Measurements from ENCODE around the gene MXI1.
"Not testable (repeated sequence)": the region's sequence is repeated elsewhere in the genome, so short reads cannot be mapped to it uniquely, and the experiment has no call there.

Gene MXI1

DNA sequence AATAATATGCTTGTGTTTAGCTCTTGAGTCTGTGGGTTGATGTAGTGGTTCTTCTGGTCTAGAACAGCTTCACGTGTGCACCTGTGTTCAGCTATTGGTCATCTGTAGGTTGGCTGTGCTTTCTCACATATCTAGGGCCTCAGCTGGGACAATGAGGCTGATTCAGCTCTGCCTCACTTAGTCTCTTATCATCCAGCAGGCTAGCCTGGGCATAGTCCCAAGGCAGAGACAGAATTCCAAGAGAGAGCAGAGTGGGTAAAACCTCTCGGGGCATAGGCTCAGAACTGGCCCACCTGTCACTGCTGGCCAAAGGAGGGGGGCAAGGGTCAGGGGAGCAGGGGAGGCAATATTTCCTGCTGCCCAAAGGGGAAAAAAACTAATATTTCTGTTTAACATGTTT is 32.0 kb upstream of the MXI1 start:
- H3K36me3 ChIP-seq = no peaks in the 10 kb centered on the region
- TF ChIP-seq, protein P1, sequence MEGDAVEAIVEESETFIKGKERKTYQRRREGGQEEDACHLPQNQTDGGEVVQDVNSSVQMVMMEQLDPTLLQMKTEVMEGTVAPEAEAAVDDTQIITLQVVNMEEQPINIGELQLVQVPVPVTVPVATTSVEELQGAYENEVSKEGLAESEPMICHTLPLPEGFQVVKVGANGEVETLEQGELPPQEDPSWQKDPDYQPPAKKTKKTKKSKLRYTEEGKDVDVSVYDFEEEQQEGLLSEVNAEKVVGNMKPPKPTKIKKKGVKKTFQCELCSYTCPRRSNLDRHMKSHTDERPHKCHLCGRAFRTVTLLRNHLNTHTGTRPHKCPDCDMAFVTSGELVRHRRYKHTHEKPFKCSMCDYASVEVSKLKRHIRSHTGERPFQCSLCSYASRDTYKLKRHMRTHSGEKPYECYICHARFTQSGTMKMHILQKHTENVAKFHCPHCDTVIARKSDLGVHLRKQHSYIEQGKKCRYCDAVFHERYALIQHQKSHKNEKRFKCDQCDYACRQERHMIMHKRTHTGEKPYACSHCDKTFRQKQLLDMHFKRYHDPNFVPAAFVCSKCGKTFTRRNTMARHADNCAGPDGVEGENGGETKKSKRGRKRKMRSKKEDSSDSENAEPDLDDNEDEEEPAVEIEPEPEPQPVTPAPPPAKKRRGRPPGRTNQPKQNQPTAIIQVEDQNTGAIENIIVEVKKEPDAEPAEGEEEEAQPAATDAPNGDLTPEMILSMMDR (IDR thresholded peaks at IDR 0.05; ENCODE audit: low read depth, low read length) = no peak
- H3K27me3 ChIP-seq (ENCODE audit: insufficient read depth, low read depth, severe bottlenecking) = no peaks in the 10 kb centered on the region
- H3K4me3 ChIP-seq (ENCODE audit: low read depth, low read length) = no peak overlapping the region
- no peak for DNase-seq
- no peak overlapping the region for H3K27ac ChIP-seq
- H3K9me3 ChIP-seq (ENCODE audit: severe bottlenecking) = no peaks in the 10 kb centered on the region

DNA sequence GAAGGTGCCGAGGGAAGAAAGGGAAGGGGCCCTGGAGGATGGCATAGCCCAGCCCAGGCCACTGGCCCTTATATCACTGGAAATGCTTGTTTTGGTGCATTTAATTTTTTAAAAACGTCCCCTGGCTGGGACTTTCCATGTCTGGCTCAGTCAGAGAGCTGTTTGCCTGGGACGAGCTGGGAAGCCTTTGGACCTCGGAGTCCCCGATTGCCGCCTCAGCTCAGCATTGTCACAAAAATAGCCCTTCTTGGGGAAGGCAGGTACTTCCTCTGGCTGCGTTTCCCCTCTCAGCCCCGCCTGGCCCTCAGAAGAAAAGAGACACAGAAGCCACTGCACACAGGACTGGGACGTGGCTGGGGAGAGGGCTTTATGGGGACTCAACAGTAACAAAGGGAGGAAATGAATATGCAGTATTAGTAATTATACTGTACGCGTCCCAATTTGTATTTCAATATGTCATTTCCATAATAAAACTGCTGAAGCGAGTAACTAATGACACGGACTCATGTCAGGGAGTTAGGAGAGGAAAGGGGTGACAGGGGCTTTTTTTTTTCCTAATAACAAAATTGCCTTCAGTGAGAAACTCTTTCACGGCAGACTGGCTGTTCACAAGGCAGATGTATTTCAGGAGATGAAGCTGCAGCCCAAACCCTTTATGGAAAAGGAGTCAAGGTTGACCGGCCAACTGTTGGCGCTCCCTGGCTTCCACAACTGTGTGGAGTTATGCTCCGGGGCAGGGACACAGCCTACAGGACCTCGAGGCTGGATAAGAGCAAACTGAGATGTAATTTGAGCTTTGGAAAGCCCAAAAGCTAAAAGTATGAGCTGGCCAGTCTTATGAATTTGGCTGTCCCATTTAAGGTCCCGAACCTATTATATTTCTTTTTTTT is 31.0 kb upstream of the MXI1 start:
- Histone ChIP-seq H3K36me3 (no peaks in the 10 kb centered on the region), H3K9me3 (ENCODE audit: severe bottlenecking) (no peaks in the 10 kb centered on the region), H3K27me3 (ENCODE audit: insufficient read depth, low read depth, severe bottlenecking) (no peaks in the 10 kb centered on the region), H3K27ac (no peak overlapping the region), H3K4me3 (ENCODE audit: low read depth, low read length) (no peak overlapping the region)
- TF ChIP-seq, protein P1 (IDR thresholded peaks at IDR 0.05; ENCODE audit: low read depth, low read length) = no peak
- no peak for DNase-seq

DNA sequence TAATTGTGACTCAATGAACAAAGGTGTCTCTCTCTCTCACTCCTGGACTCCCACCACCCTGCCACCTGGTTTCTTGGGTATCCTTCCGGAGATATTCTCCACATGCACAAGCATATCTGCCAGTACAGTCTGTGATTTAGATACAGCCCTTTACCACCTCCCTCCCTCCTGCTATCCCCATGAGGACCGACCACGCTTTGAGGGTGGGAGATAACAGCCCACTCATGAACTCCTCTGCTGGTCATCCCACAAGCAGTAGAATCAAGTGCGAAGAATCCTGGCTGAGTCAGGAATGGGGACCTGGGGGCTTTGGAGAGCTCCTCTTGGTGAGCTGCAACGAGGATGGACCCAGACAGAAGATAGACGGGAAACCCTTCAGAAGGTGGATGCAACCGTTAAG is 28.2 kb upstream of the MXI1 start:
- DNase-seq = no peak
- Histone ChIP-seq H3K9me3 (ENCODE audit: severe bottlenecking) (no peaks in the 10 kb centered on the region), H3K27ac (no peak overlapping the region), H3K36me3 (no peaks in the 10 kb centered on the region), H3K27me3 (ENCODE audit: insufficient read depth, low read depth, severe bottlenecking) (no peaks in the 10 kb centered on the region), H3K4me3 (ENCODE audit: low read depth, low read length) (no peak overlapping the region)
- TF ChIP-seq, protein P1 (IDR thresholded peaks at IDR 0.05; ENCODE audit: low read depth, low read length) = no peak

DNA sequence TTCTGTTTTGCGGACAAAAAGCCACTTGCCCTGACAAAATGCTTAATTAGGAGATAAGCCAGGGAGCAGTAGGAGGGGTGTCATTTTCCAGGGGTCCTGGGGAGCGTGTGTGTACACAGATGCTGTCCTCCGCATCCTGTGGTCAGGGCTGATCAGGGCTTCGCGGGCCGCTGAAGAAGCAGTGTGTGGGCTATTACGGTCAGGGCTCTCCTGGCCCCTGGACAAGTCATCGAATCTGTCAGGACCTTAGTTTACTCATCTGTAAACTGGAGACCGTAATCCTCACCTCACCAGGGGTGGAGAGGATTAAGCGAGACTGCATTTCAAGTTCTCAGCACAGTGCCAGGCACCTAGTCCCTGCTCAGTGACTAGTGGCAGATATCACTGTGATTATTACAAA is 26.0 kb upstream of the MXI1 start:
- DNase-seq = no peak
- H3K27me3 ChIP-seq (ENCODE audit: insufficient read depth, low read depth, severe bottlenecking) = no peaks in the 10 kb centered on the region
- no peaks in the 10 kb centered on the region for H3K36me3 ChIP-seq
- no peak overlapping the region for H3K4me3 ChIP-seq (ENCODE audit: low read depth, low read length)
- H3K9me3 ChIP-seq (ENCODE audit: severe bottlenecking) = no peaks in the 10 kb centered on the region
- TF ChIP-seq, protein P1 (IDR thresholded peaks at IDR 0.05; ENCODE audit: low read depth, low read length) = no peak
- no peak overlapping the region for H3K27ac ChIP-seq

DNA sequence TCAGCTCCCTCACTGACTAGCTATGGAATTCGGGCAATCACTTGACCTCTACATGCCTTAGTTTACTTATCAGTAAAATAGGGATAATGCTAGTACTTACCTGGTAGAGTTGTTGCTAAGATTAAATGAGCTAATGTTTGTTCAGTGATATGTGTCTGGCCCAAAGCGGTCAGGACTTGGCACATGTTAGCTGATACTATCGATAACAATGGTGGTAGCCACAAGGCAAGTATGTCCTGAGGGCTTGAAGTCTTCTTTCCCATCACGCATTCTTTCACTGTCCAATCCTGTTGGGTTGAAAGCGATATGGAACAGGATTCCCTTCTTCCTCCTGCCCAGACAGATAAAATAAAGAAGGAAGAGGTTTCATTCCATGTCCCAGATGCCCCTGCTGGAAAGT is 25.5 kb upstream of the MXI1 start:
- no peak for DNase-seq
- Histone ChIP-seq H3K27ac (no peak overlapping the region), H3K4me3 (ENCODE audit: low read depth, low read length) (no peak overlapping the region), H3K27me3 (ENCODE audit: insufficient read depth, low read depth, severe bottlenecking) (no peaks in the 10 kb centered on the region), H3K36me3 (no peaks in the 10 kb centered on the region), H3K9me3 (ENCODE audit: severe bottlenecking) (no peaks in the 10 kb centered on the region)
- TF ChIP-seq, protein P1 (IDR thresholded peaks at IDR 0.05; ENCODE audit: low read depth, low read length) = no peak

DNA sequence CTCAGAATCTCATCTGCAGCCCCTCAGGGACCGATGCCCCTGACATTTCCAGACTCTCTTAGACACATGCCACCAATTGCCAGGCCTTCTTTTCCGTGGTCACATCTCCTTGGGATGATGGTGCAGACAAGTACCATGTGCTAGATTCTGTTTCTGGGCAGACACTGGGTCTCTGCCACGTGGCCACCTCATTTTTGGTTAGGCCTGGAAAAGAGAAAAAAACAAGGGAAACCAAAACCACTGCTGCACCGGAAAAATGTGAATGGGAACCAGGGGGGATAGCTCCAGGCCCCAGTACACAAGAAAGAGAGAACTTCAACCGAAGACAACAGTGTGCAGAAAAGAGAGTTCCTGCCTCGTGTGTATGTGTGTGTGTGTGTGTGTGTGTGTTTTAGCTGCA is 23.0 kb upstream of the MXI1 start:
- TF ChIP-seq, protein P1 (IDR thresholded peaks at IDR 0.05; ENCODE audit: low read depth, low read length) = no peak
- H3K9me3 ChIP-seq (ENCODE audit: severe bottlenecking) = no peaks in the 10 kb centered on the region
- no peak for DNase-seq
- no peaks in the 10 kb centered on the region for H3K36me3 ChIP-seq
- H3K27ac ChIP-seq = no peak overlapping the region
- H3K4me3 ChIP-seq (ENCODE audit: low read depth, low read length) = no peak overlapping the region
- H3K27me3 ChIP-seq (ENCODE audit: insufficient read depth, low read depth, severe bottlenecking) = no peaks in the 10 kb centered on the region

DNA sequence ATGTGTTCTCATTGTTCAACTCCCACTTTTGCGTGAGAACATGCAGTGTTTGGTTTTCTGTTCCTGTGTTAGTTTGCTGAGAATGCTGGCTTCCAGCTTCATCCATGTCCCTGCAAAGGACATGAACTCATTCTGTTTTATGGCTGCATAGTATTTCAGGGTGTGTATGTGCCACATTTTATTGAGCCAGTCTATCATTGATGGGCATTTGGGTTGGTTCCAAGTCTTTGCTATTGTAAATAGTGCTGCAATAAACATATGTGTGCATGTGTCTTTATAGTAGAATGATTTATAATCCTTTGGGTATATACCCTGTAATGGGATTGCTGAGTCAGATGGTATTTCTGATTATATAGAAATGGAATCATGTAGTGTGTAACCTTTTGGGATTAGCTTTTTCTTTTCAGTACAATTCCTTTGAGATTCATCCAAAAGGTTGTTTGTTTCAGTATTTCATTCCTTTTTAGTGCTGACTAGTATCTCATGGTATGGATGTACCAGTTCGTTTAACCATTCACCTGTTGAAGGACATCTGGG is 21.7 kb upstream of the MXI1 start:
- DNase-seq, H3K36me3 ChIP-seq: not testable (repeated sequence)

More for the DNA sequence above, 21.7 kb upstream of the MXI1 start:
- H3K27ac ChIP-seq; H3K4me3 ChIP-seq (ENCODE audit: low read depth, low read length); H3K27me3 ChIP-seq (ENCODE audit: insufficient read depth, low read depth, severe bottlenecking); H3K9me3 ChIP-seq (ENCODE audit: severe bottlenecking): not testable (repeated sequence)

Data from WERI-Rb-1 (cell line).